Lung (tissue), 12 donors: ENCODE data around the gene MYBPH. TPM values are rescaled to one million over a fixed set of nuclear protein-coding genes. Genes with fewer than 3 reads are reported as not detected.

Source experiments
- ATAC-seq: fragments of 200-7000 bp; cut with Tn5 transposase; one replicate; pipeline ENCODE4 v1.9.1; 2020; ENCODE audit warnings: moderate number of reproducible peaks; ENCODE audit not compliant: insufficient read depth, low FRiP score
- DNase-seq, 3 donors: peaks; one replicate each; pipeline ENCODE4 v3.0.0-alpha.2; 2013 to 2017
- H3K27ac ChIP-seq, 2 donors: one replicate each; pipeline ENCODE4 v1.5.1; 2013; ENCODE audit warnings: mild to moderate bottlenecking in 2 of 2, moderate library complexity in 2 of 2, control low read depth in 1 of 2, inconsistent platforms in 1 of 2, low read depth in 1 of 2, low read length in 1 of 2
- H3K27me3 ChIP-seq, 3 donors: one replicate each; pipeline ENCODE4 v1.5.1; 2013; ENCODE audit warnings: low read length in 2 of 3; ENCODE audit not compliant: control insufficient read depth in 3 of 3, insufficient read depth in 3 of 3
- H3K36me3 ChIP-seq, 4 donors: one replicate each; pipeline ENCODE4 v1.5.1; 2013; ENCODE audit warnings: low read length in 4 of 4, mild to moderate bottlenecking in 1 of 4, moderate library complexity in 1 of 4; ENCODE audit not compliant: control insufficient read depth in 4 of 4, insufficient read depth in 4 of 4
- H3K4me1 ChIP-seq, 5 donors: one replicate each; pipeline ENCODE4 v1.5.1; 2013; ENCODE audit warnings: low read length in 5 of 5, mild to moderate bottlenecking in 2 of 5, moderate library complexity in 1 of 5; ENCODE audit not compliant: control insufficient read depth in 5 of 5, insufficient read depth in 5 of 5
- H3K4me3 ChIP-seq: one replicate; pipeline ENCODE4 v1.5.1; 2013; ENCODE audit warnings: mild to moderate bottlenecking, control low read depth, moderate library complexity
- H3K9ac ChIP-seq, 2 donors: one replicate each; pipeline ENCODE4 v1.5.1; 2013; ENCODE audit warnings: low read length in 2 of 2, control low read depth in 1 of 2; ENCODE audit not compliant: insufficient read depth in 1 of 2
- H3K9me3 ChIP-seq, 4 donors: one replicate each; pipeline ENCODE4 v1.5.1; 2013; ENCODE audit warnings: low read length in 3 of 4, mild to moderate bottlenecking in 1 of 4, moderate library complexity in 1 of 4; ENCODE audit not compliant: control insufficient read depth in 4 of 4, insufficient read depth in 3 of 4
- WGBS, 2 donors: extraction: QIAGEN DNeasy Blood & Tissue Kit; methylation state at CpG; one replicate each; pipeline ENCODE4 v1.1.7; 2013; 5-methylcytosine and 5-hydroxymethylcytosine counted together
- polyA plus RNA-seq, 2 donors: library from polyadenylated mRNA; stranded (reverse); fragments of 200-250 nt; gene quantifications; one replicate each; pipeline ENCODE4 v1.2.1, GENCODE V29; 2013
- total RNA-seq, 2 donors: library from RNA; depleted of rRNA in 1 of 2; stranded (reverse); fragments of >200 nt in 1 of 2; gene quantifications; one replicate each; pipeline ENCODE4 v1.2.1, GENCODE V29; 2014 to 2021
- TF ChIP-seq, protein P1 (sequence below): IDR thresholded peaks from 2 replicates; pipeline ENCODE4 v1.5.1; 2012; ENCODE audit warnings: mild to moderate bottlenecking; ENCODE audit errors: control extremely low read depth, extremely low read depth
- donor health status: control.
- donor health status: control.
- donor health status: Bipolar disorder and iron deficiency.
- donor health status: healthy.
- donor health status: DM: yes; HTN: yes; CAD: no.

MYBPH gene
- total and polyA plus RNA-seq, 4 donors: 0.16 to 0.41 TPM; not detected in 2

DNA sequence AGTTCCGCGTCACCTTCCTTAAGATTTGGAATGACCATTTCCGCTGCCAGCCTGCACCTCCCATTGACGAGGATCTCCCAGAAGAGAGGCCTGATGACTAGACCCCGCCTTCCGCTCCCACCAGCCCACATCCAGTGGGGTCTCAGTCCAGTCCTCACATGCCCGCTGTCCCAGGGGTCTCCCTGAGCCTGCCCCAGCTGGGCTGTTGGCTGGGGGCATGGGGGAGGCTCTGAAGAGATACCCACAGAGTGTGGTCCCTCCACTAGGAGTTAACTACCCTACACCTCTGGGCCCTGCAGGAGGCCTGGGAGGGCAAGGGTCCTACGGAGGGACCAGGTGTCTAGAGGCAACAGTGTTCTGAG, 9.8 kb downstream of the MYBPH start:
- peaks cover 0 to 1% (median 0%) of the 10 kb centered on the region in 4 donors for H3K9me3 ChIP-seq
- no peak overlapping the region for H3K4me3 ChIP-seq
- WGBS, 2 donors: 97 to 99% methylated on average over 8 of the region's 8 CpGs
- no peak overlapping the region for H3K9ac ChIP-seq
- TF ChIP-seq, protein P1, sequence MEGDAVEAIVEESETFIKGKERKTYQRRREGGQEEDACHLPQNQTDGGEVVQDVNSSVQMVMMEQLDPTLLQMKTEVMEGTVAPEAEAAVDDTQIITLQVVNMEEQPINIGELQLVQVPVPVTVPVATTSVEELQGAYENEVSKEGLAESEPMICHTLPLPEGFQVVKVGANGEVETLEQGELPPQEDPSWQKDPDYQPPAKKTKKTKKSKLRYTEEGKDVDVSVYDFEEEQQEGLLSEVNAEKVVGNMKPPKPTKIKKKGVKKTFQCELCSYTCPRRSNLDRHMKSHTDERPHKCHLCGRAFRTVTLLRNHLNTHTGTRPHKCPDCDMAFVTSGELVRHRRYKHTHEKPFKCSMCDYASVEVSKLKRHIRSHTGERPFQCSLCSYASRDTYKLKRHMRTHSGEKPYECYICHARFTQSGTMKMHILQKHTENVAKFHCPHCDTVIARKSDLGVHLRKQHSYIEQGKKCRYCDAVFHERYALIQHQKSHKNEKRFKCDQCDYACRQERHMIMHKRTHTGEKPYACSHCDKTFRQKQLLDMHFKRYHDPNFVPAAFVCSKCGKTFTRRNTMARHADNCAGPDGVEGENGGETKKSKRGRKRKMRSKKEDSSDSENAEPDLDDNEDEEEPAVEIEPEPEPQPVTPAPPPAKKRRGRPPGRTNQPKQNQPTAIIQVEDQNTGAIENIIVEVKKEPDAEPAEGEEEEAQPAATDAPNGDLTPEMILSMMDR: no peak
- H3K36me3 ChIP-seq: no peaks in the 10 kb centered on the region
- H3K27me3 ChIP-seq: peaks cover 0 to 3% (median 0%) of the 10 kb centered on the region in 3 donors
- no peaks in the 10 kb centered on the region for H3K4me1 ChIP-seq
- DNase-seq: no peak
- no peak for ATAC-seq
- no peak overlapping the region for H3K27ac ChIP-seq

DNA sequence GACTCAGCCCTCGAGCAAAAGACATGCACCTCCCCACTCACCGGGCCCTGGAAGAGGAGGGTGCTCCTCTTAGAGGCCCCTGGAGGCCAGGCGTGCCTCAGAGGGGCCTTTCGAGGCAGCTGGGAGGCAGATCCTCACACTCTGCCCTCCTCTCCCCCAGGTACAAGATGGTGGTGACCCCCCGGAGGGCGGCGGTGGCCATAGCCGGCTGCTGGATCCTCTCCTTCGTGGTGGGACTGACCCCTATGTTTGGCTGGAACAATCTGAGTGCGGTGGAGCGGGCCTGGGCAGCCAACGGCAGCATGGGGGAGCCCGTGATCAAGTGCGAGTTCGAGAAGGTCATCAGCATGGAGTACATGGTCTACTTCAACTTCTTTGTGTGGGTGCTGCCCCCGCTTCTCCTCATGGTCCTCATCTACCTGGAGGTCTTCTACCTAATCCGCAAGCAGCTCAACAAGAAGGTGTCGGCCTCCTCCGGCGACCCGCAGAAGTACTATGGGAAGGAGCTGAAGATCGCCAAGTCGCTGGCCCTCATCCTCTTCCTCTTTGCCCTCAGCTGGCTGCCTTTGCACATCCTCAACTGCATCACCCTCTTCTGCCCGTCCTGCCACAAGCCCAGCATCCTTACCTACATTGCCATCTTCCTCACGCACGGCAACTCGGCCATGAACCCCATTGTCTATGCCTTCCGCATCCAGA, 10.4 kb downstream of the MYBPH start:
- H3K4me3 ChIP-seq: no peak overlapping the region
- ATAC-seq (no peak), DNase-seq (no peak)
- H3K27ac ChIP-seq: no peak overlapping the region
- no peak overlapping the region for H3K9ac ChIP-seq
- H3K4me1 ChIP-seq: no peaks in the 10 kb centered on the region
- peaks cover 0 to 3% (median 0%) of the 10 kb centered on the region in 3 donors for H3K27me3 ChIP-seq
- no peaks in the 10 kb centered on the region for H3K36me3 ChIP-seq
- peaks cover 0 to 1% (median 0%) of the 10 kb centered on the region in 4 donors for H3K9me3 ChIP-seq
- TF ChIP-seq, protein P1: no peak
- 93% methylated on average over 28 of the region's 28 CpGs for whole genome bisulfite sequencing, 2 donors

DNA sequence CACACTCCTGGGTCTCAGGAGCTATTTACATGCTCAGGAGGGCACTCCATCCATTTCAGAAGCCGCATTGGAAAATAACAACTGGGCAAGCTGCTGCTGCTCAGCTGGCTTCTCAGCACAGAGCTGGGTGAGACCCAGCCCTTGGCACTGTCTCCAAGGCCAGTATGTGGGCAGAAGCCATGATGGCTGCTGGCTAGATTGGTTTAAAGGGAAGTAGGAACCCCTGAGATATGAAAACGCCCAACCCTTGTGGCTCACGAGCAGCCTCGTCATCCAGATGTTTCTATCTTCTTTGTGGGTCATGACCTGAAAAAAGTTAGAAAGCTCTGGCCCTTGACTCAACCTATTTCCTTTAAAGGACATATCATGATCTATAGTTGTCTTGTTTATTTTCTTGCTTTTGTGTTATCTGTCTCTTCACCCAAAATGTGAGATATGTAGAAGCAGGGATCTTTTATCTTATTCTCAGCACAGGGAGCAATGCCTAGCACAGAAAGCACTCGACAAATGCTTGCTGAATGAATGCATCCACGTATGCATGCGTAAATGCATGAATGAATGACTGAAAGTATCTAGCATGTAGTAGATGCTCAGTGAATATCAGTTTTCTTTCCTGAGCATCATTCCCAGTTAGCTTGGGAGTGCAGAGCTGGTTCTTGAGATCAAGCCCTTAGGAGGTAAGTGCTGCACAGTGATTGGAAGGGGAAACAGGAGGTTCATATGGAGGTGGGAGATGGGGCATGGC, 11.6 kb downstream of the MYBPH start:
- Histone ChIP-seq H3K27ac (no peak overlapping the region), H3K9ac (no peak overlapping the region), H3K27me3 (peaks cover 0 to 3% (median 0%) of the 10 kb centered on the region in 3 donors), H3K4me3 (no peak overlapping the region), H3K4me1 (no peaks in the 10 kb centered on the region), H3K36me3 (no peaks in the 10 kb centered on the region), H3K9me3 (peaks cover 0 to 1% (median 0%) of the 10 kb centered on the region in 4 donors)
- TF ChIP-seq, protein P1: no peak
- 71 to 72% methylated on average over 7 of the region's 7 CpGs for WGBS, 2 donors
- ATAC-seq (no peak), DNase-seq (no peak)
